ENCODE measurements around the gene ARHGAP15.

DNA sequence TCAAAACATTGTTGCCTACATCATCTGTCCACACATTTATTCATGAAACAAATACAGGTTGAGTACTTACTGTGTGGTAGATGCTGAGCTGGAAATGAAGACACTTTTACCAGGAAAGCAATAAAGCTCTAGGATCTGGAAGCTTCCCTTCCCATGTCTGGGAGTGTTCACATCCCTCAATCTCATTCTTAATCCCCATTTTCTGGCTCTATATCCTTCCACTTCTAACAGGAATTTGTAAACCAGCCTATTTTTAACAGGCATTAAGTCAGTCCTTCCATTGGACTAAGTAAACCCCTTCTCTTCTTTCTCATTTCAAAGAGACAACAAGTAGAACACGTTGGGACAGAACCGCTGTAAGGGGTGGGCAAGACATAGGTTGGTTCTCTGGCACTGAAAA, 589.5 kb downstream of the ARHGAP15 start:
- TF ChIP-seq, protein P1, sequence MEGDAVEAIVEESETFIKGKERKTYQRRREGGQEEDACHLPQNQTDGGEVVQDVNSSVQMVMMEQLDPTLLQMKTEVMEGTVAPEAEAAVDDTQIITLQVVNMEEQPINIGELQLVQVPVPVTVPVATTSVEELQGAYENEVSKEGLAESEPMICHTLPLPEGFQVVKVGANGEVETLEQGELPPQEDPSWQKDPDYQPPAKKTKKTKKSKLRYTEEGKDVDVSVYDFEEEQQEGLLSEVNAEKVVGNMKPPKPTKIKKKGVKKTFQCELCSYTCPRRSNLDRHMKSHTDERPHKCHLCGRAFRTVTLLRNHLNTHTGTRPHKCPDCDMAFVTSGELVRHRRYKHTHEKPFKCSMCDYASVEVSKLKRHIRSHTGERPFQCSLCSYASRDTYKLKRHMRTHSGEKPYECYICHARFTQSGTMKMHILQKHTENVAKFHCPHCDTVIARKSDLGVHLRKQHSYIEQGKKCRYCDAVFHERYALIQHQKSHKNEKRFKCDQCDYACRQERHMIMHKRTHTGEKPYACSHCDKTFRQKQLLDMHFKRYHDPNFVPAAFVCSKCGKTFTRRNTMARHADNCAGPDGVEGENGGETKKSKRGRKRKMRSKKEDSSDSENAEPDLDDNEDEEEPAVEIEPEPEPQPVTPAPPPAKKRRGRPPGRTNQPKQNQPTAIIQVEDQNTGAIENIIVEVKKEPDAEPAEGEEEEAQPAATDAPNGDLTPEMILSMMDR (IDR thresholded peaks at IDR 0.05; ENCODE audit: low read depth, low read length, missing input control) = no peak
- no peak for TF ChIP-seq RAD21 (IDR thresholded peaks at IDR 0.05)
- TF ChIP-seq YY1 (IDR thresholded peaks at IDR 0.05) = no peak
- TF ChIP-seq JUND (IDR thresholded peaks at IDR 0.05) = no peak
- TF ChIP-seq HNF4A (conservative IDR thresholded peaks at IDR 0.05) = no peak
- no peak for TF ChIP-seq FOXA1 (IDR thresholded peaks at IDR 0.05)

Data from liver (tissue), 3 donors.